Activated naive CD8-positive, alpha-beta T cell treated with anti-CD3 and anti-CD28 coated beads, Interleukin-2, amount 50 U/mL, for 16 hours (primary cell): ENCODE data around the gene LRPAP1.
"Not testable (repeated sequence)": the region's sequence is repeated elsewhere in the genome, so short reads cannot be mapped to it uniquely, and the experiment has no call there.

ENCODE experiments used
- DNase-seq: peaks from one replicate; pipeline ENCODE4 v3.0.0-alpha.2; 2020; ENCODE audit warnings: low read depth, low spot score

The LRPAP1 gene

DNA sequence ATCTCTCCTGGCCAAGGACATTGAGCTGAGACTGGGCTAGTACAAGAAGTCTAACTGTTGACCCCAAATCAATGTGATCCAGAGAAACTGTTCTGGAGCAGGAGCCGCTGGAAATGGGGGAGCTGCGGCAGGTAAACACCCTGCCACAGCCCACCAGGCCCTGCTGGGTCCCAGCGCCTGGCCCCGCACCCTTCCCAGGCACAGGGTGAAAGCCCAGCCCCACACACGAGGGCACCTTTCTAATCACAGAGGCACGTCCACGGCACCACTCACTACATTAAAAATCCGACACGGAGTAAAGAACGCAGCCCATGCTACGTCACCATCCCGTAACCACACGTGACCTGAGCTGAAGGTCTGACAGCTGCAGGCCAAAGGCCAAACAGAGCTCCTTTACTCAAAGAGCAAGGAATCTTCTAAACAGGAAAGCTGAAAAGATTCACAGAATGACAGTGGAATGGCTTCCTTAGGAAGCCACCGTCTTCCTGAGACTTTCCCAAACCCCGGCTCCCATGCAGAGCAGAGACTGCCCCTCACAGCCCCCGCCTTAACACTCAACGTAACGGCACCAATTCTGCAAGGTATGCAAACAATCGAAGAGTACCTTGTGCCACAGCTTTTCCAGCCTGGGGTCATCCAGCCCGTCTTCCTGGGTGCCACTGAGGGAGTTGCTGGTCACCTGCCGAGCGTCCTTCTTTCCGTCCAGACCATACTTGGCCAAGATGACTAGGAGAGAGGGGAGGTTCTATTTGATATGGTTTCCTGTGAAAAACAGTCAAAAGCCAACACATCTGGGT lies 12.6 kb downstream of the LRPAP1 start:
- DNase-seq, result no peak

DNA sequence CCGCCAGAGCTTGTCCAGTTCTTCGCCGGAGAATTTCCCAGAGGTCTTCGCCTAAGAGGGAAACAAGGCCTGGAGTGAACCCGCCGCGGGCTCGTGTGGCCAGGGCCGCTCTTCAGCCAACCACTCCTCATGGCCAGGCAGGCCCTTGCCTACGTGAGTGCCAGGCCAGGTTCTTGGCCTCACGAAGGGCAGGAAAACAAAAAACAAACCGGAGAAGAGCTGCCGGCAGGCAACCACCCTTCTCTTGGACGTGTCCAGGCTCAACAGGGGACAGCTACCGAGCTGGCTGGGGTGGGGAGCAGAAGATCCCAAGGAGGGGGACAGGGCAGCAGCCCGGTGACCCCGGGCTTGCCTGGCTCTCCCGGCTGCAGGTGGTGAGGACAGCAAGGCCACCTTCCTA lies 13.3 kb downstream of the LRPAP1 start:
- no peak for DNase-seq

DNA sequence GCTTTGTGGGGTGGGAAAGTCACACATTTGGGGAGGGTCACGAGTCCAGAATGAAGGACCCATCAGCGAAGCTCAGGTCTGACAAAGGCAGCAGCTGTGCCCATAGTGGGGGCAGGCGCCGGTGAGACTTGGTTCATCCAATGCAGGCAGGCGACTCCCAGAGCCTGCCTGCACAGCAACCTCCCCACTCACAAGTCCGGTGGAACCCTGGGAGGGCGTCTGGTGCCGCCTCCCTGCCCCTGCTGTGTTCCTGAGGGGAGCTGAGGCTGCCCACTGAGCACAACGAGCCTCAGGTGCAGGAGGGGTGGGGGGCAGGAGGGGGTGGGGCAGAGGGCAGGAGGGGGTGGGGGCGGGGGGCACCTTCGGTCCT lies 13.7 kb downstream of the LRPAP1 start:
- DNase-seq, result no peak

DNA sequence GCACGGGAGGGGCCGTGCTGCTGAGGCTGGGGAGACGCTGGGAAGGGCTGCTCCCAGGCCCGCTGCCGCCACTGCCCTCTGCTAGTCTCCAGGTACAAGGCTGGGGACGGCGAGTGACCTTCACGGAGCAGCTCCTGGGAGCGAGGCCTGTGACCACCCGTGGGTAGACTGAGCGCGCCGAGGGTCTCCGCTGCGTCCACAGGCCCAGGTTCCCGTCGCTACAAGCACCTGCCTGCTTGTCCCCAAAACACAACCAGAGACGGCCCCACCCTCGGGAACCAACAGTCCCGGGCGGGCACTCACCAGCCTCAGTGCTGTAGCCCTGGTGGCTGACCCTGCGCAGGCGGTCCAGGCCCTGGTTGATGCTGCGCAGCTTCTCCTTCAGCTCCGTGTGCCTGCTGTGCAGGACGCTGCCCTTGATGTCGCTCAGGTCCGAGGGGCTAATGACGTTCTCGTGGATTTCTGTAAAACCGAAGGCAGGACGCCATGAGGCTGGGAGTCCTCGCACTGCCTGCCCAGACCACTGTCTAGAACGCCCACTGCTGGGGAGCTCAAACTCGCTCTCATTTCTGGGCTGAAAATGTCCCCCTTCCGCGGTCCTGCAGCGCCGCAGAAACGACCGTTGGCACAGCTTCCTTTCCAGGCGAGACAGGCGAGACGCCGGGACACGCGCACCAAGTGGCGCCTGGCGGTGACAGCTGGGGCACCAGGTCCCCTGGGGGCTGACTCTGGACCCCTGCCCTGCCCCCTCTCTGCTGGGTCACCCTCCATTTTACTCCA lies 14.3 kb downstream of the LRPAP1 start:
- no peak for DNase-seq

DNA sequence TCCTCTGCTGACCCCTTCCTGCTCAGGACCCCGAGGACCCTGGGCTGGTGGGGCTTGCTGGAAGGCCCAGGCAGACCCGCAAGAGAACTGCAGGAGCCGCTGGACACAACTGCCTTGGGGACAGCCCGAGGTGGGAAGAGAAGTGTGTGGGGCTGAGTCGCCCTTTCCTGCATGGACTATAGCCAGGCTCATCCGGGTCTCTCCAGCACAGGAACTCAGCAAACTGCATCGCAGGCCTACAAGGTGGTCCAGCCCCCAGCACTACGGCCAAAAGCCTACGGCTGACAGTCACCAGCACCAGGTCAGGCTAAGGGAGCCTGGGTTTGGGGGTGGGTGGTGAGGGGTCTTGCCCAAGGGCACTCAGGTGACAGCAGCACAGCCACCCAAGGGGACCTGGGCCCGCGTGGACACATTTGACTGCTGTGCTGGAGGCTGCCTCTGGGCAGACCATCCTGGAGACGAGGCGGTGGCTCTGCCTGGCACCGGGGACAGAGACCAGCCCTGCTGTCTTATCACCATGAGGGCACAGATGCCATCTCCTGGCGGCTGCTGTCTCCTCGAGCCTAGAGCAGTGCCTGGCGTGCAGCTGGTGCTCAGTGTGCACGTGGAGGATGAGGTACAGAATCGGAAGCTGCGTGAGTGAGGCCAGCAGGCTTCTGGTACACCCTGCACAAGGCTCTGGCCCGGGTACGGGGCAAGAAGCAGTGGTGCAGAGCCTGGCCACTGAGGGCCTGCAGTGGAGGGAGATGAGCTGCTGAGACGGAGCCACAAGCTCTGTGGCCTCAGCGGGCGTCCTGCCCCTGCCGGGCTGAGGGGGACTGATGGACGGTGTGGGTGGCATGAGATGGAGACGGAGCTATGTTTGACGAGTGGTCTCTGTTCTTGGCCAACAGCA lies 15.1 kb downstream of the LRPAP1 start:
- DNase-seq, result no peak

DNA sequence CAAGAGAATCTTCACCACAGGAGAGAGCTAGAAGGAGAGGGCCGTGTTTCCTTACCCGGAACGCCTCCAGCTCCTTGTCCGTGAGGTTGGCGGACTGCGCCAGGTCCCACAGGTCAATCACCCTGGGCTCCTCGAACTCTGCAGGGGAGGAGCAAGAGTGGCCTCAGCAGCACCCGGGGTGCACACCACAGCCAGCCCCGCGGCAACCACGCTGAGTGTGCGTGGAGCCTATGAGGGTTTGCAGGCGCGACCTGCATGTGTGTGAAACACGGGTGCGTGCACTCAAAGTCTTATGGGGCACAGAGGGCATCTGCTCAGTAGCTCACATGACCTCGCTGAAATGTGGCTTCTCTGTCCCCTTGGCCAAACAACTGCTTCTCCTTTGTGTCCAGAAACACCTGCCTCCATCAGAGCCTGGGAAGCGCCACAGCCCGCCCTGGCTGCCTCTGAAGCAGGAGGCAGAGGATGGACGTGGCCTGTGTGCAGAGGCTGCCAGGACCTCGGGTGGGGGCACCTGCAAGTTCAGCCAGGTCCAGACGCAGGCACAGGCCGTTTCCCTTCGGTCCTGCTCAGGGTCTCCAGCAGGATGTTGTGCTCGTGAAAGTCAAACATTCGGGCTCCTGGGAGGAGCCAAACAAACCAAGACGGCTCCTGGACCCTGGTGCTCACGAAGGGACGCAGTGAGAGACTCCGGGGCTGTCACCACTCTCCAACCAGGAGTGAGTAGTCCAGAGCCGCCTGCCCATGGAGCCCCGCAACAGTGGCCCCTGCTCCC lies 16.0 kb downstream of the LRPAP1 start:
- no peak for DNase-seq

DNA sequence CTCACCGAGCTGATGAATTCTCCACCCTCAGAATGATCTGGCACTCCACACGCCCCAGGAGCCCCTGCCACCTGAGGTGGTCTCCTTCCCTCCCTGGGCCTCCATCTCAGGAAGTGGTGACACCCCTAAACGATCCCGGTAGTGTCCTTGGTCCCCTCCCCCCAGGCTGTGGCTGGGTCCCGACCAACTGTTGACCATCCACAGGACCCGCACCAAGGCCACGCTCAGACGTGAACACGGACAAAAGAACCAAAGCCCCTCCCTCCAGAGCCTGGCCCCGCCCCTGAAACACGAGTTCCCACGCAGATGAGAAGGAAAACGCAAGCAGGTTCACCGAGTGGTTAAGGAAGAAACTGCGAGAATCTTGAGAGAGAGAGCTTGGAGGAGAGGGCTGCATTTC lies 16.6 kb downstream of the LRPAP1 start:
- DNase-seq, result no peak

DNA sequence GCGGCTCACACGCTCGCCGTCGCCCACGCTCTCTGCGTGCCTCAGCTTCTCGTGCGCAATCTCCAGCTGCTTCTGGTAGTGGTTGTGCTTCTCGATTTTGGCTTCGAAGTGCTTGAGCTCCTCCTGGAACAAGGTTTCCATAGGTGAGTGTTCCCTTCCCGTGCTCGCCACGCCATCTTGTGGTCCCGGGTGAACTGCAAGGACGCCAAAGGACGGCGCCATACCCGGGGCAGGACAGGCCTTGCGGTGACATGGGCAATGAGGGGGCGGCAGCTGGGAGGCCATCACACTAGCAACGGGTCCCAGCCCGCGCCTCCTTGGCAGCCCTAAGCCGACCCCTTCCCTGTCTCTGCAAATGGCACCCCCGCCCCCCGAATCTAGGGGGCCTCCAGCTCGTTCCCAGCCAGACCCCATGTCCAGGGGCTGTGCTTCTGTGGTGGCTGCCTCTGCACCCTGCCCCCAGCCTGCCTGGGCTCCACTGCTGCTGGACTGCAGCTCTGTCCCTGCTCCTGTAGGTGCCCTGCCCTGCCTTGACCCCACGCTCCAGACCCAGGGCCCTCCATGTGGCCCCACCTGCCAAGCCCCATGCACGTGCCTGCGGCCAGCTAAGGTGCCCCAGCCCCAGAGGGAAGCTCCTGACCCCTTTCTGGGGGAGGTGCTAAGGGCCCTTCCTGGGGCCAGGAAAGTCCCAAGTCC lies 17.3 kb downstream of the LRPAP1 start:
- DNase-seq, result no peak

DNA sequence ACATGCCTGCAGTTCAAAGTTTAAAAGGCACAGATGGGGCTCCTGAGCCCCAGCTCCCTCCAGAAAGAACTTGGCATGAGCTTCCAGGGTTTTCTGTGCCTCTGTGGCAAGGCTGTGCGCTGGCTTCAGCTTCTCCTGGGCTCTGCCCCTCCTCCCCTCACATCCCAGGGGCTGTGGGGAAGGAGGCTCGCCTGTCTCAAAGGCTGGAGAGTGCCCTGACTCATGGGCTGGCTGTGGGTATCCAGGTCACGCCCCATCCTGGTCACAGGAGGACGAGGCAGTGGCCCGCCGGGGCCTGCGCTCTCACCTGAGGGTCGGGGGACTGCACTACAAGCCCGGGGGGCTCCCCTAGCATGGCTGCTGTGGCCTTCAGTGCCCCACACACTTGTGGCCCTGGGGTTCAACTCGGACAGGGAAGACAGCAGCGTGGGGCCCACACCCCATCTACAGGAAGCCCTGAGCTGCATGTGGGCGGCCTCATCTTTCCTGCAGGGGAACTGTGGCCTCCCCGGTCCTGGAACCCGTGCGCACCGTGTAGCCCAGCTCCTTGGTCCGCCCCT lies 17.9 kb downstream of the LRPAP1 start:
- no peak for DNase-seq

DNA sequence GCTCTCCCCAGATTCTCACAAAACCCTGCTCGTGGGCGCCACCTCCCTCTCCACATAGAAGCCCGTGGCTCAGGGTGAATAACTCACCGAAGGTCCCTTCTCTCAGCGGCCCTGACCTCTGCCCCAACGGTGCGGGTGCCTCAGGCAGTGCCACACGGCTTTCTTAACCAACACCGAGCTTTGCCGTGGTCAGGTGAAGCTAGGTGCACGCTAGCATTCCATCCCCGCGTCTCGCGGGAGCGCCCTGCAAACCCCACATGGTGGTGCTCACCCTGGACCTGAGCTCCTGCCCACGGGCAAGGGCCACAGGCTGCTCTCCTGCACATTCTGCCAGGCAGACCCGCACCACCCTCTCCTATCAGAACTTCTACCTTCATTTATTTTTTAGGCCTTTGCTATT lies 18.4 kb downstream of the LRPAP1 start:
- DNase-seq, result no peak

DNA sequence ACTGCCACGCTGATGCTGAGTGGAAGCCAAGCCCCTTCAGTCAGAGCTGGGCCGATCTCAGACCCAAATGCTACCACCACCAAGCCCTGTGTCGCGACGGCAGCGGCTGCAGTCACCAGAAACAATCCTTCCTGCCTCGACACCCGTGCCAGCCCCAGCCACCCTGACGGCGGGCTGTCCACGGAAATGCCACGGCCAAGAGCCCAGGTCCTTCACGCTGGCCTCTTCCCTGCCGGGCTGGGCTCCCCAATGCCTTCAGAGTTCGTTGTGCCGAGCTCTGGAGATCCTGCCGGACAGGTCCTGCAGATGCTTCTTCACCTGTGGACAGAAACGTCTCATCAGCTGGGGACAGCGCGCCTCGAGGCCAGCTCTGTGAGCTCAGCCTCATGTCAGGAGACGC lies 19.5 kb downstream of the LRPAP1 start:
- DNase-seq, result no peak

DNA sequence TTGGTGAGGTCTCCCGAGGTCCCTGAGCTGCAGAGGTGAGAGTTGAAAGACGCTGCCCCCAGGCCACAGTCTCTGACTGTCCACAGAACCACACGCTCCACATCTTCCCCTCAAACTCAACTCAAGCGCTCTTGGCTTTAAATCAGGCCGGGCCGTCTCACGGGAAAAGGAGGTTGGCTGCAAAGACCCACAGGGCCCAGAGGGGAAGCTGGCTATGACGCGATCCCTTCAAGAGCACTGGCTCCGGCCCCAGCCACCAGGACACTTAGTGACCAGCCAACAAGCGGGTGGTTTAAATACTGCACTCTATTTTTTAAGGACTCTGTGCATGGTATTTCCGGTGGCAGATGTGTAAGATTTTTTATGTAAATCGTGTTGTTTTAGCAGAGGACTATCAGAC lies 19.9 kb downstream of the LRPAP1 start:
- DNase-seq, result no peak

DNA sequence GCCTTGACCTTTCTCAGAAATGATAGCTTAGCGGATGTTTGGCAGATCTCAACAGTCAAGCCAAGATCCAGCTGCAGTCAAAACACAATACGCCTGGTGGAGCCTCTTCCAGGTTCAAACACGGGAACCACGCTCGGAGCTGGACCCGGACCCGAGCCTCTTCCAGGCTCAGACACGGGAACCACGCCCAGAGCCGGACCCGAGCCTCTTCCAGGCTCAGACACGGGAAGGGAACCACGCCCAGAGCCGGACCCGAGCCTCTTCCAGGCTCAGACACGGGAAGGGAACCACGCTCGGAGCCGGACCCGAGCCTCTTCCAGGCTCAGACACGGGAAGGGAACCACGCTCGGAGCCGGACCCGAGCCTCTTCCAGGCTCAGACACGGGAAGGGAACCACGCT lies 20.6 kb downstream of the LRPAP1 start:
- DNase-seq, result not testable (repeated sequence)

DNA sequence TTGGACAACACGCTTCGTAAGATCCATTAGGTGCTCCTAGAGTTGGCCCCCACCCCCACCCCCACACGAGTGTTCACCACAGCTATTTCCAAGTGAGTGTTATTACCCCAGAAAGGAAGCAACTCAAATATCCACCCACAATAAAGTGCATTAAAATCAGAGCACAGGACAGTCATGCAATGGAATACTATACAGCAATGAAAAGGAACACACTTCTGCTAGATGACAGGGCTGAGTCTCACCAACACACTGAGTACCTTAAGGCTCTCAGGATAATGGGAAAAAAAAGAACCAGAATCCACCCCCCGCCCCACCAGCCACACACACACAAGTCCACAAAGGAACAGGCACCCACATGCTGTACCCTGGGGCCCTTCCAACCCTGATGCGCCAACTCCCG lies 21.0 kb downstream of the LRPAP1 start:
- DNase-seq, result no peak

DNA sequence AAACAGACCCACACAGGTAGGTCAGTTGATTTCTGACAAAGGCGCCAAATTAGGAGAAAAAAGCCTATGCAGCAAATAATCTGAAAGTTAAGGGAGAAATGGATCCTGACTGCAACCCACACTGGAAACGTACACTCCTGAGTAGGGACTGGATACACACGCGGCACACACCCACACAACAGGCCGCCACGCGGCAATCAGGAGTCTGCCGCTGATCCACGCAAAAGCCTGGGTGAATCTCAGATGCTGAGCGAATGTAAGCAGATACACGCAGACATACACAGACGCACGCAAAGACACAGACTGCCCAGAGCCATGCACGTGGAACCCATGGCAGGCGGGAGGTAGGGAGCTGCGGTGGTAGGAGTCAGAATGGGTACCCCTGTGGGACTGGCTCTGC lies 21.7 kb downstream of the LRPAP1 start:
- no peak for DNase-seq

DNA sequence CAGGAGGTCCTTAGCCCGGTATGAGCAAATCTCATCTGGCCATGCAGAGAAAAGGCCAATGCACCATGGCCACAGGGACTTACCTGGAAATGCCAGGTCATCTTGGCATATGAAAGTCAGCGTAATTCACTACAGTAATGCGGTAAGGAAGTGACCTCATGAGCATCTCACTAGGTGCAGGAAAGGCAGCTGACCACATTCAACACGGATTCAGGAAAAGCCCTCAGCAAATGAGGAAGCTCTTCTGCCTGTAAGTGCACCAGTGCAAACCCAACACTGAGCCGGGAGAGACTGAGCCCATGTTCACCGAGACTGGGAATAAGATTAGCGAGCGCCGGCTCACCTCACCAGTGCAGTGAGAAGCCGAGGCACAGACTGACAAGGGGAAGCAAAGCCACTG lies 23.7 kb downstream of the LRPAP1 start:
- no peak for DNase-seq

DNA sequence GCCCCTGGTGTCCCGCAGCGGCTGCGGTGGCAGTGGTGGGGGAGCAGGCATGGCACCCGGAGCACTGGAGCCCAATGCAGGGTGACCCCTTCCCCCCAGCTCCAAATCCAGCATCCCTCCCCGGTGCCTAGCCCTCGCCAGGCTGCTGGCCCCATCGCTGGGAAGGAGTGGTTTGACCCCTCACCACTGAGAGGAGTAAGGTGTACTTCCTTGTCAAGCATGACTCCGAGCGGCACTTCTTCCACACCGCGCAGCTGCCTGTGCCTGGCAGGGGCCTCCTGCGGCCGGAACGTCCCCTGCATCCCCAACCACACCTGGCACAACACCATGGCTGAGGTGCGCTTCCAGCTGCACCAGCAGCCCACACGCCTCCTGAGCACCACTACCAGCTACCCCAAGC lies 27.0 kb downstream of the LRPAP1 start:
- no peak for DNase-seq

DNA sequence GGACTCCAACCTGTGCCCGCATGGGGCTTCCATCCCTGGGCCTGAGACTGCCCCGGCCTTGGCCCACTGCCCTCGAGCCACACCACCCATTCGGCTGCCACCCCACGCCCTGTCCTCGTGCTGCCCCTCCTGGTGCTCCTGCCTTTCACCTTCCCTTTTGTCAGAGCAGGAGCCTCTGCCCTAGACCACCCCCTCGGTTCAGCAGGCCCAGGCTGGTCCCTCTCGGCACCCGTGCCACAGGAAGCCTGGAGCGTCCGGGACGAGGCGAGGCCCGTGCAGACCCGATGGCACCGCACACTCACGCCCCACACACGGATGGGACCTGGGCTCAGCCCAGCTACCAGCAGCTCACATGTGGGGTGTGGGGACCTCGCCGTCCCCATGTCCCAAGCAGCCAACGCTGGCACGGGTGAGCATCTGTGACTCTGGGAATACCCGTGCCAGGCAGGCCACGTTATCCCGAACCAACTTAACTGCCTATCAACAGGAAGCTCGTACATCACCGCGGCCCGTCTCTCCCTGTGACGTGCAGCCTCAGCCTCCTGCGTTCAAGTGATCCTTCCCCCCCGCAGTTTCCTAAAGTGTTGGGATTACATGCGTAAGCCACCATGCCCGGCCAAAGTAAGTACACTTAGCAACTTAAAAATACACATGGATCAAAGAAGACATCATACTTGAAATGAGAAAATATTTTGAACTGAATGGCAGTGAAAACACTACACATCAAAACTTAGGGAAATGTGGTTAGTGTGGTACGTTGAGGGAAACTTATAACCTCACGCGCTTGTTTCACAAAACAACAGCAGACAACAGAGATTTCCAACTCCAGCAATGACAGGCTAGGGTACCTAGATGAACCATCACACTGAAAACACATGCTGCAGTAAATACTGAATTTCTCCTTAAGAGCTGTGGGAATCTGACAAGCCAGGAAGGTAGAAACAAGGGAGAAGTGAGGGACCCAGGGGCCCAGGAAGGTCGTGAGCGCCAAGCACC lies 29.0 kb downstream of the LRPAP1 start:
- DNase-seq, result no peak

DNA sequence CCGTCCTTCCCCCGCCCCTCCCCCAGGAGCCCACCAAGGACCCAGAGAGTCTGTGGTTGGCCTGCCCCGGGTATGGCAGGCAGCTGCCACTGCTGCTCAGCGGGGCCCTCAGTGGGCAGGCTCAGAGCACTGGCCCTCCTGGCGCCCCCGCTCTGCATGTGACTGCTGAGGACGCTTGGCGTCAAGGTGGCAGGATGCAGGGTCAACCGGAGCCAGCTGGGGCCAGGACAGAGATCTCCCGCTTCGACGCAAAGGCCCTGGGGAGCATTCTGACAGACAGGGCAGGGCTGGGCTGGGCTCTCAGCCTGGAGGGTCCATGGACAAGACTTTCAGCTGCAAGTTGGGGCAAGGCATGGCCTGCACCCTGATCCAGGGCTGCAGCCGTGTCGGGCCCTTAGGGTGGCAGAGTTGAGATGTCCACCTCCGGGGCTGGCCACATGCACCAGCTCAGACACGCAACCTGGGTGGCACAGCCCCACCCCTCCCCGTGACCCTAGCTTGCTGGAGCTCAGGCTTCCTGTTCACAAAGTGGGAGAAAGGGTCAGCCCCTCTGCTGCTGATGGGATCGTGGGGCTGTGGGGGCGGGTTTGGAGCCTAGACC lies 30.3 kb downstream of the LRPAP1 start:
- DNase-seq, result no peak
